ENCODE measurements around the gene SLC8B1. TPM values are rescaled to one million over a fixed set of nuclear protein-coding genes. Genes with fewer than 3 reads are reported as not detected.

SLC8B1 gene
- total and polyA plus RNA-seq, 2 of the 4 experiments (the other 2 are of a cell fraction) = 4.1 to 10.2 TPM

- ChIA-PET CTCF (interaction anchor here (0.7 to 0.8 kb wide), 2 partner anchors 9 to 63 kb away, joined by 4 to 5 read pairs; no protein-coding TSS in a partner anchor), POLR2A (ENCODE audit: unreplicated experiment) (no interaction called here)
- DNase-seq (no peak), ATAC-seq (ENCODE audit: low read depth) (no peak)
- Histone ChIP-seq H3K27me3 (ENCODE audit: control insufficient read depth, insufficient read depth, low read length) (no peaks in the 10 kb centered on the region), H3K9me1 (ENCODE audit: insufficient read depth, low read length) (no peaks in the 10 kb centered on the region), H2BK20ac (ENCODE audit: low read depth, low read length) (no peak overlapping the region), H2BK120ac (ENCODE audit: low read depth, low read length) (no peak overlapping the region), H4K8ac (ENCODE audit: low read depth in 2 of 2, low read length in 2 of 2) (no peak overlapping the region), H3K4ac (ENCODE audit: low read depth, low read length) (no peak overlapping the region), H3K18ac (ENCODE audit: low read depth, low read length) (no peak overlapping the region), H3K36me3 (ENCODE audit: control insufficient read depth, insufficient read depth, low read length) (peaks cover 1% of the 10 kb centered on the region; the same call in 1 of the 2 replicates), H3K4me1 (ENCODE audit: control insufficient read depth, insufficient read depth, low read length) (peaks cover 2% of the 10 kb centered on the region; the same call in 1 of the 2 replicates), H3K56ac (ENCODE audit: extremely low read depth, insufficient read depth, low read length) (no peak overlapping the region), H4K20me1 (ENCODE audit: insufficient read depth, low read length) (no peaks in the 10 kb centered on the region), H2AK5ac (ENCODE audit: low read depth, low read length) (no peak overlapping the region), H3K4me2 (ENCODE audit: low read depth, low read length) (no peak overlapping the region), H3K23ac (ENCODE audit: low read depth, low read length) (no peak overlapping the region), H2BK5ac (ENCODE audit: low read depth, low read length, poor library complexity, severe bottlenecking) (no peak overlapping the region), H2AK9ac (replicated peaks; ENCODE audit: low read depth, low read length, poor library complexity) (no peak overlapping the region), H3K9ac (ENCODE audit: low read depth, low read length) (no peak overlapping the region), H2AFZ (replicated peaks; ENCODE audit: low read length, poor library complexity) (no peak overlapping the region), H4K5ac (ENCODE audit: low read depth, low read length) (no peak overlapping the region), H4K91ac (ENCODE audit: insufficient read depth, low read depth, low read length) (no peak overlapping the region), H3K14ac (replicated peaks; ENCODE audit: low read depth, low read length) (no peak overlapping the region), H3K79me1 (ENCODE audit: low read depth in 1 of 2, low read length in 2 of 2) (no peaks in the 10 kb centered on the region), H3K4me3 (ENCODE audit: insufficient read depth, low read depth, low read length) (no peak overlapping the region), H3K27ac (ENCODE audit: insufficient read depth, low read length) (no peak overlapping the region), H3K9me3 (ENCODE audit: control insufficient read depth, insufficient read depth, low read length) (no peaks in the 10 kb centered on the region), H2BK15ac (ENCODE audit: low read depth, low read length) (no peak overlapping the region)
- in situ Hi-C loops (cut with MboI; ENCODE audit: low sequenced_read_pairs) (no loop called here), dilution Hi-C loops (cut with HindIII; ENCODE audit: low sequenced_read_pairs, unreplicated experiment) (no loop called here), intact Hi-C loops (cut with micrococcal nuclease) (no loop called here)
- no TSS peak for BruUV-seq (replicated peaks)
- TF ChIP-seq MAFK (IDR thresholded peaks at IDR 0.05; ENCODE audit: low read depth, low read length) (no peak), CHD1 (IDR thresholded peaks at IDR 0.05; ENCODE audit: low read depth, low read length) (no peak), BHLHE40 (IDR thresholded peaks at IDR 0.05; ENCODE audit: low read depth, low read length) (no peak), RCOR1 (IDR thresholded peaks at IDR 0.05; ENCODE audit: insufficient replicate concordance, low read length) (no peak), CEBPB (IDR thresholded peaks at IDR 0.05; ENCODE audit: low read depth, low read length) (no peak), MAZ (IDR thresholded peaks at IDR 0.05; ENCODE audit: borderline replicate concordance, low read depth, low read length) (no peak)
- WGBS, 2 experiments (ENCODE audit: extremely low coverage in 2 of 2, insufficient read length in 1 of 2) = 60% methylated on average over 1 of the region's 12 CpGs; no CpG with 5 or more reads in 1 of the 2 experiments
Observed at GRCh38 chr12:113260636-113261300, 74.1 kb downstream of the SLC8B1 start.

All from IMR-90 (cell line).